HG03039 (cell line): ENCODE data around the gene IMMT.

Experiments used
- ATAC-seq: cut with Tn5 transposase; IDR thresholded peaks from one replicate; pipeline ENCODE4 v1.9.1; 2021; ENCODE audit warnings: mild to moderate bottlenecking, moderate library complexity; ENCODE audit not compliant: unreplicated experiment

The IMMT gene

DNA sequence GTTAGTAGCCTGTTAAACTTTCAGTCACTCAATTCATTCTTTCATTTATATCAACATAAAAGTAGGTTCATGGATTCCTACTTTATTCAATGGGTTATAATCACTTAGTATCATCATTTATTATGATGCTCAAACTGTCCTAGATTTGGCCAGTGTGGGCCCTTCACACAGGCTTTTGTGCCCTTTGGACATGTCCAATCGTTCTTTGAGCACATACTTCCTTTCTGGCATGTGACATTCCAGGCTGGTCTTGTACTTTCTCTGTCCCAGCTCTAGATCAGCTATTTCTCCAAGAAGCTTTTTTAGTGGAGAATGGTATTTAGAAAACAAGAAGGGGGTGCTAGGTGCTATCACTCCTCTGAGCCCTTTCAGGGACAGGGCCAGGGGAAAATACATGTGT lies 101.0 kb downstream of the IMMT start:
- ATAC-seq, result no peak
